Urinary bladder (tissue), 4 donors: ENCODE results near the gene CRTC1. TPM values are rescaled to one million over a fixed set of nuclear protein-coding genes. Genes with fewer than 3 reads are reported as not detected.

ENCODE experiments used
- DNase-seq: peaks from one replicate; pipeline ENCODE4 v3.0.0-alpha.2; 2015; ENCODE audit errors: extremely low spot score
- H3K27ac ChIP-seq: one replicate; pipeline ENCODE4 v1.5.1; 2013; ENCODE audit warnings: low read depth, mild to moderate bottlenecking, moderate library complexity
- H3K36me3 ChIP-seq: one replicate; pipeline ENCODE4 v1.6.1; 2013; ENCODE audit warnings: mild to moderate bottlenecking, moderate library complexity; ENCODE audit not compliant: insufficient read depth
- H3K4me1 ChIP-seq: one replicate; pipeline ENCODE4 v1.6.1; 2013; ENCODE audit warnings: mild to moderate bottlenecking, moderate library complexity; ENCODE audit not compliant: insufficient read depth
- H3K4me3 ChIP-seq: one replicate; pipeline ENCODE4 v1.5.1; 2013; ENCODE audit warnings: low read depth, low read length
- WGBS: extraction: QIAGEN DNeasy Blood & Tissue Kit; methylation state at CpG from one replicate; pipeline ENCODE4 v1.1.7; 2013; 5-methylcytosine and 5-hydroxymethylcytosine counted together
- polyA plus RNA-seq: library from polyadenylated mRNA; stranded (reverse); fragments of 200-250 nt; gene quantifications from one replicate; pipeline ENCODE4 v1.2.3, GENCODE V29; 2013
- total RNA-seq: library from RNA; depleted of rRNA; stranded (reverse); fragments of >200 nt; gene quantifications from one replicate; pipeline ENCODE4 v1.2.3, GENCODE V29; 2014
- donor health status: healthy with polysubstance abuse.
- donor health status: healthy.

Gene CRTC1
- total and polyA plus RNA-seq, 2 donors, result 4.8 to 13.6 TPM

GRCh38 chr19:18789883-18790565 is 106.5 kb downstream of the CRTC1 start:
- DNase-seq, result no peak
- Histone ChIP-seq H3K27ac (no peak overlapping the region), H3K36me3 (no peaks in the 10 kb centered on the region), H3K4me3 (peak overlapping the region; percentile 23), H3K4me1 (peaks cover 3% of the 10 kb centered on the region)
- under 1% methylated on average over 65 of the region's 65 CpGs for WGBS

GRCh38 chr19:18790566-18791314 is 107.3 kb downstream of the CRTC1 start, which contains the start of gene COMP:
TSS of gene COMP (minus strand) at chr19:18791305. CDS start at chr19:18791269, 36 bp downstream.
- 2% methylated on average over 61 of the region's 61 CpGs for WGBS
- no peak for DNase-seq
- Histone ChIP-seq H3K4me3 (peak within 1 kb of the TSS; percentile 23), H3K36me3 (no peaks in the 10 kb centered on the region), H3K4me1 (peaks cover 3% of the 10 kb centered on the region), H3K27ac (no peak within 1 kb of the TSS)

GRCh38 chr19:18791315-18791678 is 107.8 kb downstream of the CRTC1 start:
- Histone ChIP-seq H3K4me1 (peaks cover 3% of the 10 kb centered on the region), H3K4me3 (no peak overlapping the region)
- WGBS, result 18% methylated on average over 21 of the region's 21 CpGs

GRCh38 chr19:18792661-18793060 is 109.2 kb downstream of the CRTC1 start:
- H3K27ac ChIP-seq, result no peak overlapping the region
- WGBS, result 86% methylated on average over 3 of the region's 3 CpGs
- H3K4me3 ChIP-seq, result no peak overlapping the region
- no peaks in the 10 kb centered on the region for H3K36me3 ChIP-seq
- no peak for DNase-seq
- peaks cover 3% of the 10 kb centered on the region for H3K4me1 ChIP-seq

More at GRCh38 chr19:18791315-18791678, 107.8 kb downstream of the CRTC1 start:
- Histone ChIP-seq H3K27ac (no peak overlapping the region), H3K36me3 (no peaks in the 10 kb centered on the region)
- DNase-seq, result no peak

- H3K4me1 ChIP-seq, result peaks cover 3% of the 10 kb centered on the region
- no peaks in the 10 kb centered on the region for H3K36me3 ChIP-seq
- H3K4me3 ChIP-seq, result no peak overlapping the region
- H3K27ac ChIP-seq, result no peak overlapping the region
- WGBS, result 81% methylated on average over 13 of the region's 13 CpGs
- no peak for DNase-seq
Observed at GRCh38 chr19:18793144-18794028, 109.9 kb downstream of the CRTC1 start.

- WGBS, result 69% methylated on average over 5 of the region's 5 CpGs
- no peak for DNase-seq
- no peak overlapping the region for H3K27ac ChIP-seq
- no peaks in the 10 kb centered on the region for H3K36me3 ChIP-seq
- peaks cover 3% of the 10 kb centered on the region for H3K4me1 ChIP-seq
- H3K4me3 ChIP-seq, result no peak overlapping the region
Observed at GRCh38 chr19:18794029-18794313, 110.5 kb downstream of the CRTC1 start.

GRCh38 chr19:18794692-18795091 is 111.2 kb downstream of the CRTC1 start:
- no peaks in the 10 kb centered on the region for H3K36me3 ChIP-seq
- DNase-seq, result no peak
- 93% methylated on average over 6 of the region's 6 CpGs for WGBS
- no peak overlapping the region for H3K4me3 ChIP-seq
- no peak overlapping the region for H3K27ac ChIP-seq
- peaks cover 2% of the 10 kb centered on the region for H3K4me1 ChIP-seq

GRCh38 chr19:18795540-18795939 is 112.1 kb downstream of the CRTC1 start:
- DNase-seq, result no peak
- Histone ChIP-seq H3K36me3 (no peaks in the 10 kb centered on the region), H3K27ac (no peak overlapping the region), H3K4me1 (no peaks in the 10 kb centered on the region), H3K4me3 (no peak overlapping the region)
- WGBS, result 13% methylated on average over 21 of the region's 21 CpGs

- no peak for DNase-seq
- Histone ChIP-seq H3K4me3 (no peak overlapping the region), H3K27ac (no peak overlapping the region), H3K36me3 (no peaks in the 10 kb centered on the region), H3K4me1 (no peaks in the 10 kb centered on the region)
- 76% methylated on average over 2 of the region's 2 CpGs for WGBS
Observed at GRCh38 chr19:18796239-18796638, 112.8 kb downstream of the CRTC1 start.

- Histone ChIP-seq H3K36me3 (no peaks in the 10 kb centered on the region), H3K4me3 (no peak overlapping the region), H3K27ac (no peak overlapping the region), H3K4me1 (no peaks in the 10 kb centered on the region)
- no peak for DNase-seq
- 46% methylated on average over 22 of the region's 22 CpGs for WGBS
Observed at GRCh38 chr19:18798384-18799352, 115.2 kb downstream of the CRTC1 start.

- Histone ChIP-seq H3K4me1 (no peaks in the 10 kb centered on the region), H3K27ac (no peak overlapping the region), H3K4me3 (no peak overlapping the region), H3K36me3 (no peaks in the 10 kb centered on the region)
- DNase-seq, result no peak
Observed at GRCh38 chr19:18799389-18799970, 116.0 kb downstream of the CRTC1 start.

GRCh38 chr19:18800079-18800478 is 116.6 kb downstream of the CRTC1 start:
- Histone ChIP-seq H3K4me3 (no peak overlapping the region), H3K36me3 (no peaks in the 10 kb centered on the region), H3K4me1 (no peaks in the 10 kb centered on the region), H3K27ac (no peak overlapping the region)
- no peak for DNase-seq

- H3K36me3 ChIP-seq, result no peaks in the 10 kb centered on the region
- WGBS, result 72% methylated on average over 10 of the region's 10 CpGs
Observed at GRCh38 chr19:18800636-18801035, 117.2 kb downstream of the CRTC1 start.

More at GRCh38 chr19:18800636-18801035, 117.2 kb downstream of the CRTC1 start:
- no peak overlapping the region for H3K27ac ChIP-seq
- H3K4me3 ChIP-seq, result no peak overlapping the region
- no peak for DNase-seq
- H3K4me1 ChIP-seq, result no peaks in the 10 kb centered on the region
